Neural cell (in vitro differentiated cells): ENCODE measurements around the gene RGL4. TPM values are rescaled to one million over a fixed set of nuclear protein-coding genes. Genes with fewer than 3 reads are reported as not detected.

ENCODE experiments used
- H2AFZ ChIP-seq: fragments of 200-600, 300-800 bp; sonication (generic), shearing (Covaris generic); 2 replicates; pipeline ENCODE4 v1.6.0; 2014; ENCODE audit warnings: low read depth, mild to moderate bottlenecking, antibody characterized with exemption, low read length, moderate library complexity
- H3F3A ChIP-seq: fragments of 200-600 bp; shearing (Covaris generic); 2 replicates; pipeline ENCODE4 v1.6.1; 2016; ENCODE audit warnings: mild to moderate bottlenecking, moderate library complexity, mixed read lengths, antibody characterized with exemption, low read length; ENCODE audit not compliant: insufficient read depth, poor library complexity, severe bottlenecking
- H3K27ac ChIP-seq: fragments of 200-600, 300-800 bp; sonication (generic), shearing (Covaris generic); 2 replicates; pipeline ENCODE4 v1.5.1; 2014; ENCODE audit warnings: mild to moderate bottlenecking, low read length, moderate library complexity
- H3K27me3 ChIP-seq: fragments of 300-800, 200-600 bp; sonication (generic), shearing (Covaris generic); 2 replicates; pipeline ENCODE4 v1.6.0; 2014; ENCODE audit warnings: mild to moderate bottlenecking, low read depth, low read length, moderate library complexity; ENCODE audit not compliant: insufficient read depth
- H3K36me3 ChIP-seq: fragments of 300-800, 200-600 bp; sonication (generic), shearing (Covaris generic); 2 replicates; pipeline ENCODE4 v1.5.1; 2014; ENCODE audit warnings: mild to moderate bottlenecking, antibody characterized with exemption, low read length, moderate library complexity; ENCODE audit not compliant: insufficient read depth
- H3K4me2 ChIP-seq: fragments of 300-800, 200-600 bp; sonication (generic), shearing (Covaris generic); 2 replicates; pipeline ENCODE4 v1.6.0; 2014; ENCODE audit warnings: mild to moderate bottlenecking, low read length
- H3K4me3 ChIP-seq: fragments of 300-800, 200-600 bp; sonication (generic), shearing (Covaris generic); 2 replicates; pipeline ENCODE4 v1.5.1; 2014; ENCODE audit warnings: mild to moderate bottlenecking, low read length, moderate library complexity
- H3K79me2 ChIP-seq: fragments of 200-600 bp; shearing (Covaris generic); replicated peaks from 2 replicates; pipeline ENCODE4 v1.6.0; 2014; ENCODE audit warnings: mild to moderate bottlenecking, low read length, moderate library complexity; ENCODE audit not compliant: insufficient read depth
- H3K9ac ChIP-seq: fragments of 300-800, 200-600 bp; sonication (generic), shearing (Covaris generic); 2 replicates; pipeline ENCODE4 v1.6.1; 2016; ENCODE audit warnings: mild to moderate bottlenecking, low read length, mixed read lengths
- H3K9me2 ChIP-seq: fragments of 200-600 bp; shearing (Covaris generic); 2 replicates; pipeline ENCODE4 v1.6.1; 2016; ENCODE audit warnings: mild to moderate bottlenecking, low read length, mixed read lengths; ENCODE audit not compliant: insufficient read depth
- H3K9me3 ChIP-seq: fragments of 200-600, 300-800 bp; sonication (generic), shearing (Covaris generic); 2 replicates; pipeline ENCODE4 v1.6.1; 2016; ENCODE audit warnings: mild to moderate bottlenecking, mixed run types, low read length, moderate library complexity, mixed read lengths
- H4K20me1 ChIP-seq: fragments of 200-600 bp; shearing (Covaris generic); 2 replicates; pipeline ENCODE4 v1.6.1; 2016; ENCODE audit warnings: mild to moderate bottlenecking, mixed run types; ENCODE audit not compliant: insufficient read depth
- EP300 ChIP-seq: fragments of 450-650 bp; conservative IDR thresholded peaks from 2 replicates; pipeline ENCODE4 v1.6.1; 2014; ENCODE audit warnings: antibody characterized with exemption, mild to moderate bottlenecking, moderate library complexity; ENCODE audit not compliant: poor library complexity, severe bottlenecking
- EZH2 ChIP-seq: fragments of 200-600, 300-800 bp; shearing (Covaris generic), sonication (generic); IDR thresholded peaks from 2 replicates; pipeline ENCODE4 v1.6.1; 2014; ENCODE audit warnings: antibody characterized with exemption, low read length, borderline replicate concordance, mild to moderate bottlenecking; ENCODE audit not compliant: insufficient read depth, poor library complexity, severe bottlenecking
- MXI1 ChIP-seq: fragments of 450-650 bp; conservative IDR thresholded peaks from 2 replicates; pipeline ENCODE4 v1.6.1; 2014; ENCODE audit warnings: antibody characterized with exemption, mild to moderate bottlenecking; ENCODE audit not compliant: poor library complexity, severe bottlenecking
- POLR2AphosphoS5 ChIP-seq: IDR thresholded peaks from 2 replicates; pipeline ENCODE4 v1.6.1; 2012
- RAD21 ChIP-seq: fragments of 450-650 bp; conservative IDR thresholded peaks from 2 replicates; pipeline ENCODE4 v1.6.1; 2014; ENCODE audit warnings: antibody characterized with exemption, mild to moderate bottlenecking, moderate library complexity
- SMC3 ChIP-seq: fragments of 450-650 bp; conservative IDR thresholded peaks from 2 replicates; pipeline ENCODE4 v1.6.1; 2014; ENCODE audit warnings: antibody characterized with exemption, mild to moderate bottlenecking, moderate library complexity; ENCODE audit not compliant: poor library complexity
- TAF1 ChIP-seq: IDR thresholded peaks from 2 replicates; pipeline ENCODE4 v1.6.1; 2012; ENCODE audit warnings: low read depth
- polyA plus RNA-seq: library from polyadenylated mRNA; depleted of rRNA; stranded (reverse); fragments of >200 nt; gene quantifications from 2 replicates; pipeline ENCODE4 v1.2.3, GENCODE V29; 2014
- TF ChIP-seq, protein P1 (sequence below): IDR thresholded peaks from 2 replicates; pipeline ENCODE4 v1.6.1; 2012; ENCODE audit warnings: borderline replicate concordance
- TF ChIP-seq, protein P2 (sequence below): fragments of 450-650 bp; IDR thresholded peaks from 2 replicates; pipeline ENCODE4 v1.5.1; 2014; ENCODE audit warnings: antibody characterized with exemption, mild to moderate bottlenecking, moderate library complexity; ENCODE audit not compliant: poor library complexity, severe bottlenecking

RGL4 gene
- polyA plus RNA-seq, 1 donor from 2014 or later, result not detected

DNA sequence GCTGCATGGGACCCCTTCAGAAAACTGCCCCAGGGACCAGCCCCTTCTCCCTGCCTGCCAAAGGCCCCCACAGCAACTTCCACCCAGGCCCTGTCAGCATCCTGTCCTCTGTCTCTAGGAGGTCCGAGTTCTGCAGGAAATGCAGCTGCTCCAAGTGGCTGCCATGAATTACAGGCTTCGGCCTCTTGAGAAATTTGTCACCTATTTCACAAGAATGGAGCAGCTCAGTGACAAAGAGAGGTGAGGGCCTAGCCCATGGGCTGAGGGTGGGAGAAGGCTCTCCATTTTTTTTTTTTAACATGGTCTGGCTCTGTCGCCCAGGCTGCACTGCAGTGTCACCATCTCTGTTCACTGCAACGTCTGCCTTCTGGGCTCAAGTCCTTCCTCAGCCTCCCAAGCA, 7.3 kb downstream of the RGL4 start:
- Histone ChIP-seq H3K9me2 (no peaks in the 10 kb centered on the region), H3K4me3 (no peak overlapping the region), H3K9ac (no peak overlapping the region), H3K9me3 (no peaks in the 10 kb centered on the region), H3K4me2 (no peak overlapping the region), H3K79me2 (peaks cover 4% of the 10 kb centered on the region), H3K27me3 (no peaks in the 10 kb centered on the region), H4K20me1 (no peaks in the 10 kb centered on the region), H3K36me3 (peaks cover 2% of the 10 kb centered on the region), H2AFZ (no peak overlapping the region), H3F3A (no peaks in the 10 kb centered on the region), H3K27ac (no peak overlapping the region)
- TF ChIP-seq RAD21, result no peak
- TF ChIP-seq, protein P1, sequence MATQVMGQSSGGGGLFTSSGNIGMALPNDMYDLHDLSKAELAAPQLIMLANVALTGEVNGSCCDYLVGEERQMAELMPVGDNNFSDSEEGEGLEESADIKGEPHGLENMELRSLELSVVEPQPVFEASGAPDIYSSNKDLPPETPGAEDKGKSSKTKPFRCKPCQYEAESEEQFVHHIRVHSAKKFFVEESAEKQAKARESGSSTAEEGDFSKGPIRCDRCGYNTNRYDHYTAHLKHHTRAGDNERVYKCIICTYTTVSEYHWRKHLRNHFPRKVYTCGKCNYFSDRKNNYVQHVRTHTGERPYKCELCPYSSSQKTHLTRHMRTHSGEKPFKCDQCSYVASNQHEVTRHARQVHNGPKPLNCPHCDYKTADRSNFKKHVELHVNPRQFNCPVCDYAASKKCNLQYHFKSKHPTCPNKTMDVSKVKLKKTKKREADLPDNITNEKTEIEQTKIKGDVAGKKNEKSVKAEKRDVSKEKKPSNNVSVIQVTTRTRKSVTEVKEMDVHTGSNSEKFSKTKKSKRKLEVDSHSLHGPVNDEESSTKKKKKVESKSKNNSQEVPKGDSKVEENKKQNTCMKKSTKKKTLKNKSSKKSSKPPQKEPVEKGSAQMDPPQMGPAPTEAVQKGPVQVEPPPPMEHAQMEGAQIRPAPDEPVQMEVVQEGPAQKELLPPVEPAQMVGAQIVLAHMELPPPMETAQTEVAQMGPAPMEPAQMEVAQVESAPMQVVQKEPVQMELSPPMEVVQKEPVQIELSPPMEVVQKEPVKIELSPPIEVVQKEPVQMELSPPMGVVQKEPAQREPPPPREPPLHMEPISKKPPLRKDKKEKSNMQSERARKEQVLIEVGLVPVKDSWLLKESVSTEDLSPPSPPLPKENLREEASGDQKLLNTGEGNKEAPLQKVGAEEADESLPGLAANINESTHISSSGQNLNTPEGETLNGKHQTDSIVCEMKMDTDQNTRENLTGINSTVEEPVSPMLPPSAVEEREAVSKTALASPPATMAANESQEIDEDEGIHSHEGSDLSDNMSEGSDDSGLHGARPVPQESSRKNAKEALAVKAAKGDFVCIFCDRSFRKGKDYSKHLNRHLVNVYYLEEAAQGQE, result no peak
- TF ChIP-seq TAF1, result no peak
- no peak for TF ChIP-seq MXI1
- no peak for TF ChIP-seq EP300
- no peak for TF ChIP-seq EZH2
- no peak for TF ChIP-seq SMC3
- TF ChIP-seq, protein P2, sequence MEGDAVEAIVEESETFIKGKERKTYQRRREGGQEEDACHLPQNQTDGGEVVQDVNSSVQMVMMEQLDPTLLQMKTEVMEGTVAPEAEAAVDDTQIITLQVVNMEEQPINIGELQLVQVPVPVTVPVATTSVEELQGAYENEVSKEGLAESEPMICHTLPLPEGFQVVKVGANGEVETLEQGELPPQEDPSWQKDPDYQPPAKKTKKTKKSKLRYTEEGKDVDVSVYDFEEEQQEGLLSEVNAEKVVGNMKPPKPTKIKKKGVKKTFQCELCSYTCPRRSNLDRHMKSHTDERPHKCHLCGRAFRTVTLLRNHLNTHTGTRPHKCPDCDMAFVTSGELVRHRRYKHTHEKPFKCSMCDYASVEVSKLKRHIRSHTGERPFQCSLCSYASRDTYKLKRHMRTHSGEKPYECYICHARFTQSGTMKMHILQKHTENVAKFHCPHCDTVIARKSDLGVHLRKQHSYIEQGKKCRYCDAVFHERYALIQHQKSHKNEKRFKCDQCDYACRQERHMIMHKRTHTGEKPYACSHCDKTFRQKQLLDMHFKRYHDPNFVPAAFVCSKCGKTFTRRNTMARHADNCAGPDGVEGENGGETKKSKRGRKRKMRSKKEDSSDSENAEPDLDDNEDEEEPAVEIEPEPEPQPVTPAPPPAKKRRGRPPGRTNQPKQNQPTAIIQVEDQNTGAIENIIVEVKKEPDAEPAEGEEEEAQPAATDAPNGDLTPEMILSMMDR, result no peak

DNA sequence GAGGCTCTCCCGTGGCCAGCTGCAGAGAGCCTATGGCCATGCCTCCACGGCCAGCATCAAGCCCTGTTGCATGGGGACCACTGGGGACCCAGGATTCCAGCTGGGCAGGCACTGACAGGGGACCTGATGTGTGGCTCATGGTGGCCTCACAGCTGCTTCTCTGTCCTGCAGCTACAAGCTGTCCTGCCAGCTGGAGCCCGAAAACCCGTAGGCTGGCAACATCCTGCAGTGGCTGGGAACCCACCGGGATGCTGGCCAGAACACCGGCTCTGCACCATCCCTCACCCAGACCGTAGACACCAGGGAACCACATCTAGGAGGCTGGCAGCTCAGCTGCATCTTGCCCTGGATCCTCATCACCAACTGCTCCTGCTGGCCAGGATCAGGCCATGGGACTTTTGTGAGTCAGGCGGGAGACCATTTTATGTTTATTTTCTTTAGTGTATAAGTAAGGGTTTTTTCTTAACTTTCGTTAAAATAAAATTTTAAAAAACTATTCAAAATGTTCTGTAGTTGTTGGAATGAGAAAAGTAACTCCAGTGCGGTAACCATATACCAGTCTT, 7.9 kb downstream of the RGL4 start:
- H3K4me2 ChIP-seq, result no peak overlapping the region
- no peaks in the 10 kb centered on the region for H4K20me1 ChIP-seq
- H3K27ac ChIP-seq, result no peak overlapping the region
- H3K27me3 ChIP-seq, result no peaks in the 10 kb centered on the region
- H3K9ac ChIP-seq, result no peak overlapping the region
- no peaks in the 10 kb centered on the region for H3F3A ChIP-seq
- H3K36me3 ChIP-seq, result no peaks in the 10 kb centered on the region
- no peaks in the 10 kb centered on the region for H3K9me2 ChIP-seq
- H3K79me2 ChIP-seq, result peaks cover 4% of the 10 kb centered on the region
- no peak overlapping the region for H3K4me3 ChIP-seq
- no peak overlapping the region for H2AFZ ChIP-seq
- H3K9me3 ChIP-seq, result no peaks in the 10 kb centered on the region
- TF ChIP-seq TAF1 (no peak), EP300 (no peak), POLR2AphosphoS5 (no peak), RAD21 (no peak), SMC3 (no peak), MXI1 (no peak), EZH2 (no peak)
- TF ChIP-seq, protein P2, result no peak
- TF ChIP-seq, protein P1, result no peak
